Uterus (tissue), 4 donors: ENCODE results near the gene LRP6. TPM values are rescaled to one million over a fixed set of nuclear protein-coding genes. Genes with fewer than 3 reads are reported as not detected.

Source experiments
- DNase-seq, 2 donors: peaks; one replicate each; pipeline ENCODE4 v3.0.0-alpha.2; 2019 to 2020
- H3K27ac ChIP-seq, 2 donors: fragments of 200-600 bp; sonication (generic); 1 replicate in 1 of 2; 2 replicates in 1 of 2; pipeline ENCODE4 v1.5.1; 2016 to 2018
- H3K27me3 ChIP-seq, 2 donors: fragments of 200-600 bp; sonication (generic); one replicate each; pipeline ENCODE4 v1.5.1; 2018 to 2019; ENCODE audit warnings: control low read depth in 1 of 2
- H3K36me3 ChIP-seq, 2 donors: fragments of 200-600 bp; sonication (generic); one replicate each; pipeline ENCODE4 v1.5.1; 2019; ENCODE audit warnings: control low read depth in 1 of 2
- H3K4me1 ChIP-seq, 2 donors: fragments of 200-600 bp; sonication (generic); one replicate each; pipeline ENCODE4 v1.5.1; 2018 to 2019; ENCODE audit warnings: control low read depth in 1 of 2
- H3K4me3 ChIP-seq, 2 donors: fragments of 200-600 bp; sonication (generic); 1 replicate in 1 of 2; 2 replicates in 1 of 2; pipeline ENCODE4 v1.5.1; 2018 to 2019; ENCODE audit warnings: mild to moderate bottlenecking in 1 of 2
- H3K9me3 ChIP-seq, 2 donors: fragments of 200-600 bp; sonication (generic); one replicate each; pipeline ENCODE4 v1.5.1; 2019; ENCODE audit warnings: control low read depth in 1 of 2
- CTCF ChIP-seq, 4 experiments: fragments of 200-600 bp in 2 of 4; fragments of 450-650 bp in 2 of 4; sonication (generic) in 2 of 4; IDR thresholded peaks; one replicate each; pipeline ENCODE4 v1.5.1; 2016 to 2019; ENCODE audit warnings: antibody characterized with exemption in 4 of 4, mild to moderate bottlenecking in 2 of 4, moderate library complexity in 1 of 4
- POLR2A ChIP-seq, 2 donors: fragments of 450-650 bp; IDR thresholded peaks; one replicate each; pipeline ENCODE4 v1.6.1; 2016; ENCODE audit warnings: antibody characterized with exemption in 2 of 2, mild to moderate bottlenecking in 1 of 2, moderate library complexity in 1 of 2
- intact Hi-C: fragments of 100-400 bp; cut with DNase I; formaldehyde crosslinking; loops from one replicate; pipeline ENCODE4 v1.15.1; 2023; ENCODE audit warnings: low total_unique reads
- total RNA-seq, 4 donors: library from RNA; depleted of rRNA in 3 of 4; stranded (reverse); fragments of >200 nt in 3 of 4; gene quantifications; one replicate each; pipeline versions ENCODE4 v1.1.0 to v1.2.4, GENCODE V29; 2014 to 2023
- donor health status: DM: yes; HTN: yes; CAD: no.

LRP6 gene
- total RNA-seq, 4 donors from 2014 or later: 18.7 to 141 (median 50.1) TPM

GRCh38 chr12:12133785-12134184, 133.1 kb downstream of the LRP6 start:
- Histone ChIP-seq H3K4me3 (no peak overlapping the region), H3K36me3 (no peaks in the 10 kb centered on the region), H3K27ac (no peak overlapping the region), H3K27me3 (no peaks in the 10 kb centered on the region), H3K4me1 (no peaks in the 10 kb centered on the region), H3K9me3 (no peaks in the 10 kb centered on the region)
- no peak for DNase-seq
- intact Hi-C loops: no loop called here
- TF ChIP-seq CTCF (IDR thresholded peaks at IDR 0.05) (no peak), POLR2A (IDR thresholded peaks at IDR 0.05) (no peak)

GRCh38 chr12:12133259-12133658, 133.6 kb downstream of the LRP6 start:
- H3K4me1 ChIP-seq: no peaks in the 10 kb centered on the region
- H3K4me3 ChIP-seq: no peak overlapping the region
- no peaks in the 10 kb centered on the region for H3K36me3 ChIP-seq
- no peak for TF ChIP-seq POLR2A (IDR thresholded peaks at IDR 0.05)
- intact Hi-C loops: no loop called here
- no peaks in the 10 kb centered on the region for H3K27me3 ChIP-seq
- no peak for DNase-seq
- H3K9me3 ChIP-seq: no peaks in the 10 kb centered on the region
- no peak overlapping the region for H3K27ac ChIP-seq

GRCh38 chr12:12128670-12129069, 138.2 kb downstream of the LRP6 start:
- H3K9me3 ChIP-seq: no peaks in the 10 kb centered on the region
- TF ChIP-seq CTCF (IDR thresholded peaks at IDR 0.05) (no peak), POLR2A (IDR thresholded peaks at IDR 0.05) (no peak)
- no peak overlapping the region for H3K27ac ChIP-seq
- no peaks in the 10 kb centered on the region for H3K4me1 ChIP-seq
- no peaks in the 10 kb centered on the region for H3K27me3 ChIP-seq
- no peak overlapping the region for H3K4me3 ChIP-seq
- H3K36me3 ChIP-seq: no peaks in the 10 kb centered on the region
- intact Hi-C loops: no loop called here
- DNase-seq: no peak

GRCh38 chr12:12127304-12127703, 139.5 kb downstream of the LRP6 start:
- no peaks in the 10 kb centered on the region for H3K27me3 ChIP-seq
- no peak overlapping the region for H3K27ac ChIP-seq
- intact Hi-C loops: no loop called here
- no peaks in the 10 kb centered on the region for H3K36me3 ChIP-seq
- TF ChIP-seq CTCF (IDR thresholded peaks at IDR 0.05): no peak
- TF ChIP-seq POLR2A (IDR thresholded peaks at IDR 0.05): no peak
- H3K4me3 ChIP-seq: no peak overlapping the region
- DNase-seq: no peak
- H3K4me1 ChIP-seq: no peaks in the 10 kb centered on the region
- H3K9me3 ChIP-seq: no peaks in the 10 kb centered on the region

- intact Hi-C loops: no loop called here
- Histone ChIP-seq H3K4me1 (no peaks in the 10 kb centered on the region), H3K9me3 (no peaks in the 10 kb centered on the region), H3K36me3 (no peaks in the 10 kb centered on the region), H3K27me3 (no peaks in the 10 kb centered on the region), H3K27ac (no peak overlapping the region), H3K4me3 (no peak overlapping the region)
- TF ChIP-seq POLR2A (IDR thresholded peaks at IDR 0.05): no peak
- no peak for TF ChIP-seq CTCF (IDR thresholded peaks at IDR 0.05)
- DNase-seq: no peak
These were observed 140.3 kb downstream of the LRP6 start for GRCh38 chr12:12126551-12126950.

- DNase-seq: no peak
- H3K4me1 ChIP-seq: no peaks in the 10 kb centered on the region
- no peaks in the 10 kb centered on the region for H3K36me3 ChIP-seq
- no peak overlapping the region for H3K27ac ChIP-seq
- TF ChIP-seq CTCF (IDR thresholded peaks at IDR 0.05): no peak
- TF ChIP-seq POLR2A (IDR thresholded peaks at IDR 0.05): no peak
- no peaks in the 10 kb centered on the region for H3K27me3 ChIP-seq
- no peak overlapping the region for H3K4me3 ChIP-seq
- H3K9me3 ChIP-seq: no peaks in the 10 kb centered on the region
- intact Hi-C loops: no loop called here
These were observed 143.7 kb downstream of the LRP6 start for GRCh38 chr12:12123036-12123604.
